Measurements from ENCODE around the gene SLIT3.

DNA sequence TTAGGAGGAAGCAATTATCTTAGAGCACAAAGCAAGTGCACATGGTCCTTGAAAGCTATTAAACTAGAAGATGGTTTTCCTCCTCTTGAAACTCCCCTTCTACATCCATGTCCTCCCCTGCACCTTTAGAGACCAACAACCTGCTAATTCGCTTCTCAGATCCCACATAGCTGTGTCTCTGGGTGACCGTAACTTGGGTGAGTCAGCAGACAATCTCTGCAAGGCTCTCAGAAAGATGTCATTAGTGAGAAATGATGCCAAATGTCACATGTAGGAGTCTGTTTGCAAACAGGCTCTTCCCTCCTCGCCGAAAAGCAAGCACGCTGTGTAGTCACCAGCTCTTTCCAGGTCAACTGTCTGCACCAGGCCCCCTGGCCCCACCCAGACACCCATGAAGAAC is 291.8 kb downstream of the SLIT3 start:
- TF ChIP-seq EZH2 (IDR thresholded peaks at IDR 0.05), result no peak
- TF ChIP-seq, protein P1, sequence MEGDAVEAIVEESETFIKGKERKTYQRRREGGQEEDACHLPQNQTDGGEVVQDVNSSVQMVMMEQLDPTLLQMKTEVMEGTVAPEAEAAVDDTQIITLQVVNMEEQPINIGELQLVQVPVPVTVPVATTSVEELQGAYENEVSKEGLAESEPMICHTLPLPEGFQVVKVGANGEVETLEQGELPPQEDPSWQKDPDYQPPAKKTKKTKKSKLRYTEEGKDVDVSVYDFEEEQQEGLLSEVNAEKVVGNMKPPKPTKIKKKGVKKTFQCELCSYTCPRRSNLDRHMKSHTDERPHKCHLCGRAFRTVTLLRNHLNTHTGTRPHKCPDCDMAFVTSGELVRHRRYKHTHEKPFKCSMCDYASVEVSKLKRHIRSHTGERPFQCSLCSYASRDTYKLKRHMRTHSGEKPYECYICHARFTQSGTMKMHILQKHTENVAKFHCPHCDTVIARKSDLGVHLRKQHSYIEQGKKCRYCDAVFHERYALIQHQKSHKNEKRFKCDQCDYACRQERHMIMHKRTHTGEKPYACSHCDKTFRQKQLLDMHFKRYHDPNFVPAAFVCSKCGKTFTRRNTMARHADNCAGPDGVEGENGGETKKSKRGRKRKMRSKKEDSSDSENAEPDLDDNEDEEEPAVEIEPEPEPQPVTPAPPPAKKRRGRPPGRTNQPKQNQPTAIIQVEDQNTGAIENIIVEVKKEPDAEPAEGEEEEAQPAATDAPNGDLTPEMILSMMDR (IDR thresholded peaks at IDR 0.05), result no peak
